GM18498 (cell line): ENCODE measurements around the gene FLT1.

Source experiments
- ATAC-seq: cut with Tn5 transposase; IDR thresholded peaks from one replicate; pipeline ENCODE4 v1.9.1; 2021; ENCODE audit warnings: mild to moderate bottlenecking, moderate library complexity; ENCODE audit not compliant: unreplicated experiment

FLT1 gene

GRCh38 chr13:28494778-28495537, at the start of gene FLT1:
Gene FLT1, minus strand, starts transcription at chr13:28495128. Its CDS starts 285 bp downstream, at chr13:28494843.
- no peak for ATAC-seq

GRCh38 chr13:28544026-28544425, 49.1 kb upstream of the FLT1 start:
- ATAC-seq: no peak

- no peak for ATAC-seq
Observed at GRCh38 chr13:28542804-28543203, 47.9 kb upstream of the FLT1 start.

- ATAC-seq: no peak
Observed at GRCh38 chr13:28541966-28542365, 47.0 kb upstream of the FLT1 start.

GRCh38 chr13:28540612-28541011, 45.7 kb upstream of the FLT1 start:
- no peak for ATAC-seq

GRCh38 chr13:28539625-28540286, 44.8 kb upstream of the FLT1 start:
- ATAC-seq: no peak

- ATAC-seq: no peak
Observed at GRCh38 chr13:28538932-28539331, 44.0 kb upstream of the FLT1 start.

- ATAC-seq: no peak
Observed at GRCh38 chr13:28537171-28537570, 42.2 kb upstream of the FLT1 start.

- ATAC-seq: no peak
Observed at GRCh38 chr13:28536371-28536770, 41.4 kb upstream of the FLT1 start.

- no peak for ATAC-seq
Observed at GRCh38 chr13:28535734-28536133, 40.8 kb upstream of the FLT1 start.

GRCh38 chr13:28534801-28535200, 39.9 kb upstream of the FLT1 start:
- no peak for ATAC-seq

GRCh38 chr13:28534210-28534609, 39.3 kb upstream of the FLT1 start:
- ATAC-seq: no peak

- ATAC-seq: no peak
Observed at GRCh38 chr13:28533441-28534166, 38.7 kb upstream of the FLT1 start.

GRCh38 chr13:28533125-28533436, 38.2 kb upstream of the FLT1 start:
- no peak for ATAC-seq

GRCh38 chr13:28532388-28533124, 37.6 kb upstream of the FLT1 start:
- ATAC-seq: no peak

- ATAC-seq: no peak
Observed at GRCh38 chr13:28531845-28532387, 37.0 kb upstream of the FLT1 start.

GRCh38 chr13:28531077-28531844, 36.3 kb upstream of the FLT1 start:
- no peak for ATAC-seq

- no peak for ATAC-seq
Observed at GRCh38 chr13:28530729-28531076, 35.8 kb upstream of the FLT1 start.

GRCh38 chr13:28529836-28530235, 34.9 kb upstream of the FLT1 start:
- ATAC-seq: no peak

- ATAC-seq: no peak
Observed at GRCh38 chr13:28528848-28529247, 33.9 kb upstream of the FLT1 start.
